Measurements from ENCODE around the gene SUMO2. TPM values are rescaled to one million over a fixed set of nuclear protein-coding genes. Genes with fewer than 3 reads are reported as not detected.
A peak's percentile ranks its signal among the peaks of the same experiment; 100 is the strongest.

Gene SUMO2
- total and polyA plus RNA-seq, 2 of the 4 experiments (the other 2 are of a cell fraction): 71.3 to 83.7 TPM

DNA sequence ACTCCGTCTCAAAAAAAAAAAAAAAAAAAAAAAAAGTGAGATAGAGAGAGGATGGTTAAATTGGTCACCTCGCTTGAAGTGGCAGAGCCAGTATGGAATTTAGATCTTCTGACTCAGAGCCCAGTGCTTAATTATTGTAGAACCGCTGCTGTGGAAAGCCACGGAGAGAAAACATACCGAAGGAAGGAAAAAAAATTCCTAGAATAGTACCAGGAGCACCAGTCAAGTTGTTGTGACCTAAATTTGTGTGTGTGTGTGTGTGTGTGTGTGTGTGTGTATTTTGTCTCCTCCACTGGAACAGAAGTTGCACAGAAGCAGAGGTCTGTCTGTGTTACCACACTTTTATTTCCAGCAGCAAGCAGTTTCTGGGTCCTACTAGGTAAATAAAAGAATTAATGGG, 12.1 kb upstream of the SUMO2 start:
- no CpG with 5 or more reads among the region's 5 CpGs for WGBS, 2 experiments (ENCODE audit: extremely low coverage in 2 of 2, insufficient read length in 1 of 2)
- Histone ChIP-seq H2BK15ac (ENCODE audit: low read depth, low read length) (no peak overlapping the region), H3K36me3 (ENCODE audit: control insufficient read depth, insufficient read depth, low read length) (no peaks in the 10 kb centered on the region), H2BK5ac (ENCODE audit: low read depth, low read length, poor library complexity, severe bottlenecking) (no peak overlapping the region), H3K9me3 (ENCODE audit: control insufficient read depth, insufficient read depth, low read length) (no peaks in the 10 kb centered on the region), H3K79me1 (ENCODE audit: low read depth in 1 of 2, low read length in 2 of 2) (no peaks in the 10 kb centered on the region), H4K91ac (ENCODE audit: insufficient read depth, low read depth, low read length) (no peak overlapping the region), H3K4me2 (ENCODE audit: low read depth, low read length) (no peak overlapping the region), H4K20me1 (ENCODE audit: insufficient read depth, low read length) (no peaks in the 10 kb centered on the region), H3K14ac (replicated peaks; ENCODE audit: low read depth, low read length) (no peak overlapping the region), H4K5ac (ENCODE audit: low read depth, low read length) (no peak overlapping the region), H3K4me1 (ENCODE audit: control insufficient read depth, insufficient read depth, low read length) (no peaks in the 10 kb centered on the region), H2AFZ (replicated peaks; ENCODE audit: low read length, poor library complexity) (no peak overlapping the region), H3K56ac (ENCODE audit: extremely low read depth, insufficient read depth, low read length) (no peak overlapping the region), H2BK120ac (ENCODE audit: low read depth, low read length) (no peak overlapping the region), H2AK5ac (ENCODE audit: low read depth, low read length) (no peak overlapping the region), H2AK9ac (replicated peaks; ENCODE audit: low read depth, low read length, poor library complexity) (no peak overlapping the region), H3K27ac (ENCODE audit: insufficient read depth, low read length) (no peak overlapping the region), H3K27me3 (ENCODE audit: control insufficient read depth, insufficient read depth, low read length) (no peaks in the 10 kb centered on the region), H3K18ac (ENCODE audit: low read depth, low read length) (no peak overlapping the region), H4K8ac (ENCODE audit: low read depth in 2 of 2, low read length in 2 of 2) (0 out of 4 replicates have a peak overlapping the region, but pooled peaks of 1 of the 2 experiments have one; percentile 33), H3K23ac (ENCODE audit: low read depth, low read length) (no peak overlapping the region), H3K4me3 (ENCODE audit: insufficient read depth, low read depth, low read length) (no peak overlapping the region), H3K4ac (ENCODE audit: low read depth, low read length) (no peak overlapping the region), H2BK20ac (ENCODE audit: low read depth, low read length) (no peak overlapping the region), H3K9ac (ENCODE audit: low read depth, low read length) (peak overlapping the region; percentile 28; the same call in 1 of the 2 replicates), H3K9me1 (ENCODE audit: insufficient read depth, low read length) (no peaks in the 10 kb centered on the region)
- ChIA-PET POLR2A (ENCODE audit: unreplicated experiment) (no interaction called here), CTCF (no interaction called here)
- dilution Hi-C loops (cut with HindIII; ENCODE audit: low sequenced_read_pairs, unreplicated experiment): no loop called here
- no peak for TF ChIP-seq CTCF (conservative IDR thresholded peaks at IDR 0.05; ENCODE audit: low read depth, low read length)
- TF ChIP-seq MAFK (IDR thresholded peaks at IDR 0.05; ENCODE audit: low read depth, low read length): no peak
- no peak for TF ChIP-seq FOS (IDR thresholded peaks at IDR 0.05; ENCODE audit: low read depth, low read length)
- no peak for TF ChIP-seq RAD21 (IDR thresholded peaks at IDR 0.05; ENCODE audit: low read length)
- TF ChIP-seq CHD1 (IDR thresholded peaks at IDR 0.05; ENCODE audit: low read depth, low read length): no peak
- TF ChIP-seq POLR2A (IDR thresholded peaks at IDR 0.05; ENCODE audit: low read depth, low read length): no peak
- no peak for TF ChIP-seq SMC3 (IDR thresholded peaks at IDR 0.05; ENCODE audit: low read depth, low read length)
- TF ChIP-seq BHLHE40 (IDR thresholded peaks at IDR 0.05; ENCODE audit: low read depth, low read length): no peak
- TF ChIP-seq NFE2L2 (IDR thresholded peaks at IDR 0.05; ENCODE audit: low read depth, low read length): no peak
- no peak for TF ChIP-seq ELK1 (IDR thresholded peaks at IDR 0.05; ENCODE audit: borderline replicate concordance, low read depth, low read length)
- no peak for TF ChIP-seq CEBPB (IDR thresholded peaks at IDR 0.05; ENCODE audit: low read depth, low read length)
- no peak for TF ChIP-seq MAZ (IDR thresholded peaks at IDR 0.05; ENCODE audit: borderline replicate concordance, low read depth, low read length)
- no peak for TF ChIP-seq RCOR1 (IDR thresholded peaks at IDR 0.05; ENCODE audit: insufficient replicate concordance, low read length)
- TF ChIP-seq MXI1 (IDR thresholded peaks at IDR 0.05; ENCODE audit: borderline replicate concordance, low read depth, low read length): no peak
- no peak for TF ChIP-seq USF2 (IDR thresholded peaks at IDR 0.05; ENCODE audit: low read depth, low read length)
- in situ Hi-C loops (cut with MboI; ENCODE audit: low sequenced_read_pairs): no loop called here
- ATAC-seq (ENCODE audit: low read depth): no peak
- BruUV-seq (replicated peaks): no TSS peak
- intact Hi-C loops (cut with micrococcal nuclease): no loop called here
- no peak for DNase-seq

Data from IMR-90 (cell line).